MM.1S (cell line): ENCODE results near the gene RAB1B.

Experiments used
- DNase-seq: peaks from one replicate; pipeline ENCODE4 v3.0.0-alpha.2; 2015
- H2AFZ ChIP-seq: fragments of 300-600 bp; sonication (generic); 2 replicates; pipeline ENCODE4 v1.6.0; 2016; ENCODE audit warnings: antibody characterized with exemption, low read length
- H3F3A ChIP-seq: fragments of 300-600 bp; sonication (generic); 2 replicates; pipeline ENCODE4 v1.6.1; 2016; ENCODE audit warnings: mild to moderate bottlenecking, antibody characterized with exemption, low read length, moderate library complexity, mixed read lengths; ENCODE audit not compliant: insufficient read depth
- H3K27ac ChIP-seq: fragments of 300-600 bp; sonication (generic); 2 replicates; pipeline ENCODE4 v1.5.1; 2016; ENCODE audit warnings: mild to moderate bottlenecking, low read length
- H3K27me3 ChIP-seq: fragments of 300-600 bp; sonication (generic); replicated peaks from 2 replicates; pipeline ENCODE4 v1.6.0; 2016; ENCODE audit warnings: low read length; ENCODE audit not compliant: insufficient read depth
- H3K36me3 ChIP-seq: fragments of 300-600 bp; sonication (generic); replicated peaks from 2 replicates; pipeline ENCODE4 v1.6.1; 2016; ENCODE audit warnings: mild to moderate bottlenecking, low read length, mixed read lengths; ENCODE audit not compliant: insufficient read depth
- H3K4me1 ChIP-seq: fragments of 300-600 bp; sonication (generic); 2 replicates; pipeline ENCODE4 v1.6.1; 2016; ENCODE audit warnings: low read length, mixed read lengths
- H3K4me2 ChIP-seq: fragments of 300-600 bp; sonication (generic); 2 replicates; pipeline ENCODE4 v1.6.0; 2016; ENCODE audit warnings: low read depth, low read length
- H3K4me3 ChIP-seq: fragments of 300-600 bp; sonication (generic); 2 replicates; pipeline ENCODE4 v1.5.1; 2016; ENCODE audit warnings: low read length, mixed read lengths
- H3K79me2 ChIP-seq: fragments of 300-600 bp; sonication (generic); 2 replicates; pipeline ENCODE4 v1.6.1; 2016; ENCODE audit warnings: mixed run types, low read length, mixed read lengths
- H3K9ac ChIP-seq: fragments of 300-600 bp; sonication (generic); 2 replicates; pipeline ENCODE4 v1.6.1; 2016; ENCODE audit warnings: low read length, mixed read lengths
- H3K9me2 ChIP-seq: fragments of 300-600 bp; sonication (generic); replicated peaks from 2 replicates; pipeline ENCODE4 v1.6.1; 2016; ENCODE audit warnings: mild to moderate bottlenecking, low read length, mixed read lengths; ENCODE audit not compliant: insufficient read depth
- H3K9me3 ChIP-seq: fragments of 300-600 bp; sonication (generic); replicated peaks from 2 replicates; pipeline ENCODE4 v1.6.1; 2016; ENCODE audit warnings: mild to moderate bottlenecking, low read length, mixed read lengths; ENCODE audit not compliant: insufficient read depth
- H4K20me1 ChIP-seq: fragments of 300-600 bp; sonication (generic); 2 replicates; pipeline ENCODE4 v1.6.1; 2016; ENCODE audit warnings: mild to moderate bottlenecking, low read length, moderate library complexity, mixed read lengths; ENCODE audit not compliant: insufficient read depth
- EZH2 ChIP-seq: fragments of 300-600 bp; sonication (generic); optimal IDR thresholded peaks from 2 replicates; pipeline ENCODE3; 2017; ENCODE audit warnings: low read depth, mild to moderate bottlenecking, antibody characterized with exemption, low read length, mixed read lengths
- EZH2phosphoT487 ChIP-seq: fragments of 300-600 bp; sonication (generic); IDR thresholded peaks from 2 replicates; pipeline ENCODE4 v1.6.1; 2018; ENCODE audit warnings: antibody characterized with exemption, low read length
- TF ChIP-seq, protein P1 (sequence below): fragments of 300-600 bp; sonication (generic); IDR thresholded peaks from 2 replicates; pipeline ENCODE4 v1.5.1; 2016; ENCODE audit warnings: antibody characterized with exemption, low read length, mixed read lengths

Gene RAB1B

DNA sequence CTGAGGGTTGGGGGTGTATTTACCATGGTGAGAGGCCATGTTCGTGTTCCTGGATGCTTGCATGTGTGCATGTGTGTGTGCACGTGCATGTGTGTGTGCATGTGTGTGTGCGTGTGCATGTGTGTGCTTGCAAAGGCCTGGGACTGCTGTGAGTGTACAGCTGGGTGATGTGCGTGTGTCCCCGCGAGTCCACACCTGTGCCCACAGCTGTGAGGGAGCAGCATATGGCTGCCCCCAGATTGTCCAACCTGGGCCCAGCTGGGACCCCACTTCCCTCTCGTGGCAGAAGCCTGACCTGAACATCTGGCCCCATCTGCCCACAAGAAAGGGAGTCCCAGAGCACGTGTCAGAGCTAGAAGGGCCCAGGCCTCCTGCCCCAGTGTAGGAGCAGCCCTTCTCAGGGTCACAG, 56.8 kb downstream of the RAB1B start:
- Histone ChIP-seq H3K9me3 (no peaks in the 10 kb centered on the region), H4K20me1 (no peaks in the 10 kb centered on the region), H3K4me1 (no peaks in the 10 kb centered on the region), H3K79me2 (no peaks in the 10 kb centered on the region), H3F3A (no peaks in the 10 kb centered on the region), H3K27ac (no peak overlapping the region), H3K9me2 (no peaks in the 10 kb centered on the region), H2AFZ (no peak overlapping the region), H3K27me3 (peaks cover 23% of the 10 kb centered on the region), H3K4me3 (no peak overlapping the region), H3K9ac (no peak overlapping the region), H3K36me3 (no peaks in the 10 kb centered on the region), H3K4me2 (no peak overlapping the region)
- no peak for DNase-seq
- no peak for TF ChIP-seq EZH2phosphoT487
- no peak for TF ChIP-seq EZH2
- TF ChIP-seq, protein P1, sequence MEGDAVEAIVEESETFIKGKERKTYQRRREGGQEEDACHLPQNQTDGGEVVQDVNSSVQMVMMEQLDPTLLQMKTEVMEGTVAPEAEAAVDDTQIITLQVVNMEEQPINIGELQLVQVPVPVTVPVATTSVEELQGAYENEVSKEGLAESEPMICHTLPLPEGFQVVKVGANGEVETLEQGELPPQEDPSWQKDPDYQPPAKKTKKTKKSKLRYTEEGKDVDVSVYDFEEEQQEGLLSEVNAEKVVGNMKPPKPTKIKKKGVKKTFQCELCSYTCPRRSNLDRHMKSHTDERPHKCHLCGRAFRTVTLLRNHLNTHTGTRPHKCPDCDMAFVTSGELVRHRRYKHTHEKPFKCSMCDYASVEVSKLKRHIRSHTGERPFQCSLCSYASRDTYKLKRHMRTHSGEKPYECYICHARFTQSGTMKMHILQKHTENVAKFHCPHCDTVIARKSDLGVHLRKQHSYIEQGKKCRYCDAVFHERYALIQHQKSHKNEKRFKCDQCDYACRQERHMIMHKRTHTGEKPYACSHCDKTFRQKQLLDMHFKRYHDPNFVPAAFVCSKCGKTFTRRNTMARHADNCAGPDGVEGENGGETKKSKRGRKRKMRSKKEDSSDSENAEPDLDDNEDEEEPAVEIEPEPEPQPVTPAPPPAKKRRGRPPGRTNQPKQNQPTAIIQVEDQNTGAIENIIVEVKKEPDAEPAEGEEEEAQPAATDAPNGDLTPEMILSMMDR, result no peak

DNA sequence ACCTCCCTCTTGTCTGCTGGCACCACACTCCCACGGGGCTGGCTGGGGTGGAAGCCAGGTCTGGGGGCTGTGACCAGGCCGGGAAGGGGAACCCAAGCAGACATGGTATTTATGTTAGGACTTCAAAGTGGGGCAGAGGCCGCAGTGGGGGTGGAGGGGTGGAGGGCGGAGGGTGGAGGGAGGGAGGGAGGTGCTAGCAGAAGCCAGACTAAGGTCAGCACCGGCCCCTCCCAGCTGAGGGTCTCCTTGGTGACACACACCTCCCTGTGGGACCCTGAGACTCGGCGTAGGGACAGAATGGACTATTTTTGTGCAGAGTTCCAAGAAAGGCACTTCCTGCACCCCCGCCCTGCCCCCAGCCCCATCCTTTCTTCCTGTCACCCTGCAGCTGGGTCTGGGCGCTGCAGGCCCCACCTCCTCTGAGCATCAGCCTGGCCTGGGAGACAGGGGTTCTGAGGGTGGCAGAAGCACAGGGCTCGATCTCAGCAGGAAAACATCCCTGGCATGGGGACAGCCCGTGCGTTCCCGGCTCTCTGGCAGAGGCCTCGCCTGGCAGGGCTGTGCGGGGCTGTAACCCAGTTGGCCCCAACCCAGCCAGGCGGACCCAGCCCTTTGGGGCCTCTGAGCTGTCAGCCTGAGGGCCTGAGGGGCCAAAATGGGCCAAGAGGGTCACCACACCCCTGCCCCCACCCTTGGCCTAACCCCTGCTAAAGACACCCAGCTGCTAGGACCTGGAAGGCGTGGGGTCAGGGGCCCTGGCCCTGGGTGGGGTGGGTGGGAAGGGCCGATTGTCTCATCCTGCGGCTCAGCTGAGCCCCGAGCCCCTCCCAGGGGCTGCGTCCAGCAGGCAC, 58.0 kb downstream of the RAB1B start:
- no peaks in the 10 kb centered on the region for H3K9me2 ChIP-seq
- no peak overlapping the region for H2AFZ ChIP-seq
- H3K36me3 ChIP-seq, result no peaks in the 10 kb centered on the region
- no peak overlapping the region for H3K4me2 ChIP-seq
- no peak overlapping the region for H3K9ac ChIP-seq
- no peaks in the 10 kb centered on the region for H3K9me3 ChIP-seq
- no peak overlapping the region for H3K27ac ChIP-seq
- TF ChIP-seq EZH2phosphoT487 (no peak), EZH2 (no peak)
- TF ChIP-seq, protein P1, result no peak
- no peaks in the 10 kb centered on the region for H3K79me2 ChIP-seq
- no peak overlapping the region for H3K4me3 ChIP-seq
- H3K4me1 ChIP-seq, result no peaks in the 10 kb centered on the region
- DNase-seq, result no peak
- H3F3A ChIP-seq, result no peaks in the 10 kb centered on the region
- H4K20me1 ChIP-seq, result no peaks in the 10 kb centered on the region
- H3K27me3 ChIP-seq, result peaks cover 34% of the 10 kb centered on the region
